ENCODE data around the gene B3GAT3. TPM values are rescaled to one million over a fixed set of nuclear protein-coding genes. Genes with fewer than 3 reads are reported as not detected.
A peak's percentile ranks its signal among the peaks of the same experiment; 100 is the strongest.
"Not testable (repeated sequence)": the region's sequence is repeated elsewhere in the genome, so short reads cannot be mapped to it uniquely, and the experiment has no call there.

The B3GAT3 gene
- total RNA-seq, 2 experiments from 2014 or later, result 63.0 to 64.8 TPM

DNA sequence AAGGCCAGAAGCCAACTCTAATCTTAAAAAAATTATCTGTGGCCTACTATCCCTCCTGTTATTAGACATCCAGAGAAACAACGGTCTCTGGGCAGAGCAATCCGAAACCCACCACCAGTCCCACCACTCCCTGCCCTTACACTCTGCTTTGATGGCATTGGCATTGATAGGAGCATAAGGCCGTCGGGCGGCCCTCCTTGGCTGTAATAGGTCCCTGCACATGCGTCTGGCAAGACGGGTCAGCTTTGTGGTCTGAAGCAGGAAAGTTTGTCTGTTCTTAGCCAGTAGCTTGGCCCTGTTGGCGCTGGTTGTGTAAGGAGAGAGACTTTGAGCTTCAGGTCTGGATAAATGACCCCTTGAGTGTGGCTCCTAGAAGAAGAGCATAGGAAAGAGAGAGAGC is 26.7 kb downstream of the B3GAT3 start:
- ChIA-PET POLR2A (interaction anchor here (0.6 to 1.7 kb wide), 5 partner anchors 25 to 128 kb away, joined by 3 to 5 read pairs (median 3); partner anchors contain the start of genes B3GAT3 and UQCC3), CTCF (interaction anchor here (0.8 to 4.7 kb wide), 3 partner anchors 26 to 75 kb away, joined by 3 to 23 read pairs (median 10); partner anchors contain the start of gene B3GAT3)
- Mint-ChIP-seq H3K27me3 (ENCODE audit: low read depth) (no peaks in the 10 kb centered on the region), H3K27ac (peak overlapping the region; percentile 5), H3K4me1 (ENCODE audit: low read depth) (peaks cover 74% of the 10 kb centered on the region), H3K4me3 (no peak overlapping the region), H3K9me3 (ENCODE audit: insufficient read depth) (no peaks in the 10 kb centered on the region), H3K36me3 (ENCODE audit: low read depth) (peaks cover 78% of the 10 kb centered on the region)
- ATAC-seq (no peak), DNase-seq (no peak)

DNA sequence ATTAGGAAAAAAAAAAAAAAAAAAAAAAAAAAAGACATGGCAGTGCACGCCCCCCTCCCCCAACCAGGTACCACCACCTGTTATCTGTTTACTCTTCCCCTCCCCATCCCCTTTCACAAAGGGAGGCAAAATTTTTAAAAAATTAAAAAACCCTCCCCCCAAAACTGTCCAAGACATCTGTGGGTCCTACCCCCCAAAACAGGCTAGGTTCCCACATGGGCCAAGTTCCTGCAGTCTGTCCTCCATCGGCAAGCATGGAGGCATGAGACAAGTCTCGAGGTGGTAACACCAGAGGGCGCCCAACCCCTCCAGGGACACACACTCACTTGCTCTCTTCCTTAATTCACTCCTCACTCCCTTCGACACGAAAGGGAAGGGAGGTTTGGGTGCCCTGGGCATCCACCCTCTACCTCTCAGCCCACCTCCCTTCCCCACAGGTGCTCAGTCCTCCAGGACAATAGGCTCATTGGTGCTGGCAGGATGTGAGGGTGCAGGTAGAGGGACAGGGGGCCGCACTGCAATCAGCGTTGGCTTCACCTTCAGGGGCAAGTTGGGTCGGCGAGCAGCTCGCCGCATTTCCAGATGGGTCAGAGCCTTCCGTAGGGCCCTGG is 28.2 kb downstream of the B3GAT3 start:
- peaks cover 69% of the 10 kb centered on the region for H3K36me3 Mint-ChIP-seq (ENCODE audit: low read depth)
- DNase-seq, result peak; percentile 90
- H3K9me3 Mint-ChIP-seq (ENCODE audit: insufficient read depth), result no peaks in the 10 kb centered on the region
- peaks cover 69% of the 10 kb centered on the region for H3K4me1 Mint-ChIP-seq (ENCODE audit: low read depth)
- peak; percentile 37 for ATAC-seq
- ChIA-PET CTCF (interaction anchor here (0.8 to 4.7 kb wide), 20 partner anchors 7 to 169 kb away, joined by 3 to 51 read pairs (median 10); partner anchors contain the start of genes B3GAT3, C11orf98, CSKMT and EEF1G), POLR2A (interaction anchor here (1.0 to 3.5 kb wide), 14 partner anchors 7 to 248 kb away, joined by 3 to 69 read pairs (median 20); partner anchors contain the start of genes B3GAT3, C11orf98, CSKMT and EEF1G)
- H3K4me3 Mint-ChIP-seq, result peak overlapping the region; percentile 58
- H3K27ac Mint-ChIP-seq, result peak overlapping the region; percentile 78
- H3K27me3 Mint-ChIP-seq (ENCODE audit: low read depth), result no peaks in the 10 kb centered on the region

DNA sequence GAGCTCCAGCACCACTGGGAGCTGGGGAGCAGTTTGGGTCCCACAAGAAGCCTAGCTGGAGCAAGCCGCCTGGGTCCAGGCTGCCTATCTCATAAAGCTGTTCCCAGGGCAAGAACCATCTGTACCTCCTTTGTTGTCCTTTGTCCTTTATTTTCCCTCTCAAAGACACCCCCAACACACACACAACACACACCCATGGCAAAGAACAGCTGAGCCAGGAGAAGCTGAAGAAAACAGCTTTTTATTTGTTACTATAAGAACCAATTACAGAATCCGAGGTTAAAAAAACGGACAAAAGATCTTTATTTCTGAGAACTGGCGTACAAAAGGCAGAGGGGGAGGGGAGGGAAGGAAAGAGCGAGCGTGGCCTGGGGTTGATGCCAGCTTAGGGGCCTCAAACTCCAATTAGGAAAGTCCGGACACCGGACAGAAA is 28.8 kb downstream of the B3GAT3 start:
- H3K4me3 Mint-ChIP-seq, result peak overlapping the region; percentile 20
- H3K4me1 Mint-ChIP-seq (ENCODE audit: low read depth), result peaks cover 63% of the 10 kb centered on the region
- POLR2A ChIA-PET, result interaction anchor here (1.0 to 3.5 kb wide), 12 partner anchors 8 to 248 kb away, joined by 3 to 69 read pairs (median 26); partner anchors contain the start of genes B3GAT3, C11orf98, CSKMT and EEF1G
- no peaks in the 10 kb centered on the region for H3K27me3 Mint-ChIP-seq (ENCODE audit: low read depth)
- CTCF ChIA-PET, result interaction anchor here (0.7 to 4.7 kb wide), 28 partner anchors 8 to 263 kb away, joined by 3 to 51 read pairs (median 7); partner anchors contain the start of genes B3GAT3, C11orf98, CSKMT and EEF1G
- no peaks in the 10 kb centered on the region for H3K9me3 Mint-ChIP-seq (ENCODE audit: insufficient read depth)
- H3K36me3 Mint-ChIP-seq (ENCODE audit: low read depth), result peaks cover 67% of the 10 kb centered on the region
- ATAC-seq, result no peak
- H3K27ac Mint-ChIP-seq, result peak overlapping the region; percentile 93
- no peak for DNase-seq

DNA sequence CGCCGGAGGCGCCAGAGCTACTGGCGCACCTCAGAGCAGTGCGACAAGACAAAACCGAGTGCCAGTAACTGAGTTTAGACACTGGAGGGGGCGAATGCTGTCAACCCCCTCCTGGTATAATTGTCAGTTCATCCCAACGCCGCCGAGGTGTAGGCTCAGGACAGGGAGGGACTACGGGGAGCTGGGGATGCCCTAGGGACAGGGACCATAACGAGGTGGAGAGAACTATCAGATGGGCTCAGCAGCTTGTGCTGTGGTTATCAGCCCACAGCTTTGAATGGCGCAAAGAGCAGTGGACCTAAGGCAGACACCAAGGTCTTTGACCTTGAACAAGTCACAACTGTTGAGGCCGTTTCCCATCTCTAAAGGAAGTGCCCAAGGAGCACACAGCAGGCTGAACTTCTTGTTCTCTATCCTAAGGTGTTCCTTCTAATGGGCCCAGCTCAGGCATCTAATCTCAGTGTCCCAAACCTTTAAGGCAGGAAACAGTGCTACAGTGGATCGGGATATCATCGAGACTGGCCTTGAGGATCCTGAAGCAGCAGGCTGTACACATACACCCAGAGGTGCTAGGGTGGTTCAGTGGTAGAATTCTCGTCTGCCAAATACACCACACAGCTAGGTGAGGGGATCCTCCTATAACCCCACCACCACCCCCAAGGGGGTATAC is 29.5 kb downstream of the B3GAT3 start:
- no peaks in the 10 kb centered on the region for H3K9me3 Mint-ChIP-seq (ENCODE audit: insufficient read depth)
- no peak for DNase-seq
- H3K4me3 Mint-ChIP-seq, result peak overlapping the region; percentile 91
- POLR2A ChIA-PET, result interaction anchor here (0.6 to 3.5 kb wide), 44 partner anchors 8 to 1638 kb away, joined by 3 to 69 read pairs (median 6); partner anchors contain the start of genes B3GAT3, C11orf98, CSKMT and DNAJC4
- no peaks in the 10 kb centered on the region for H3K27me3 Mint-ChIP-seq (ENCODE audit: low read depth)
- peaks cover 58% of the 10 kb centered on the region for H3K4me1 Mint-ChIP-seq (ENCODE audit: low read depth)
- CTCF ChIA-PET, result interaction anchor here (0.7 to 4.7 kb wide), 49 partner anchors 8 to 271 kb away, joined by 3 to 51 read pairs (median 5); partner anchors contain the start of genes B3GAT3, C11orf98, CSKMT and EEF1G
- H3K27ac Mint-ChIP-seq, result peak overlapping the region; percentile 93
- peak; percentile 7 for ATAC-seq
- peaks cover 64% of the 10 kb centered on the region for H3K36me3 Mint-ChIP-seq (ENCODE audit: low read depth)

DNA sequence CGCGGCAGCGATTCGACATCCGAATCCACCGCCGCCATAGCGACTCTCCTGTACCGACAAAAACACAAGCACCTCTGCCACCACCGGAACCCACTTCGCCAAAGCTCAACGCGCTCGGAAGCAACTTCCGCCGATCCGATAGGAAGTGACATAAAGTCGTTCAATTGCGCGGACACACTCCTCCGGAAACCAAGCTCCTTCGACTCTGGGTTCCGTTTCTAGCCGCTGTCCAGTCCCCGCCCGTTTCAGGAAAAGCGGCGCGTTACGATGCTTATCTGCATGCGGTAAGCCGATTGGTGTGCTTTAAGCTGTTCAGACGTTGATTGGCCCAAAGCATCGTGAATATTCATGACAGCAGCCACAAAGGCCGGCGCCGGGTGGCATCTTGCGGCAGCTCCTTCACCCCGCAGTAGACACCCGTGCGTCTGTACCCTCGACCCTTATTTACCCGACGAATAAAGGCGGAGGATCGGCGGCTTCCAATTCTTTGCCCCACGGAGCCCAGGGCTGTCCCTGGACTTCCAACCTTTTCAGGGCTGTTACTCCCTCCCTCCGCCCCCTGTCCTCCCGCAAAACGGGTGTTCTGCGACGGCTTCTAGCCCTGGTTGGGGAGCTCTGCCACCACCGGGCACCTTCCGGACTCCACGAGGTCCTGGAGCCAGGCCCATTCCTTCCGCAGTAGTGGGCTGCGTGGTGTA is 30.2 kb downstream of the B3GAT3 start, which contains the start of gene TUT1:
Gene TUT1, minus strand, starts transcription at position 76 of the 698 bp plus-strand sequence. Its CDS starts 38 bp downstream, at position 38.
- ChIA-PET CTCF (interaction anchor here (0.7 to 4.7 kb wide), 47 partner anchors 8 to 272 kb away, joined by 3 to 51 read pairs (median 5); partner anchors contain the start of genes B3GAT3, C11orf98, CSKMT and EEF1G), POLR2A (interaction anchor here (0.6 to 3.5 kb wide), 54 partner anchors 9 to 1638 kb away, joined by 3 to 69 read pairs (median 6); partner anchors contain the start of genes AHNAK, B3GAT3, C11orf98 and CSKMT)
- H3K36me3 Mint-ChIP-seq (ENCODE audit: low read depth), result peaks cover 59% of the 10 kb centered on the region
- no peaks in the 10 kb centered on the region for H3K27me3 Mint-ChIP-seq (ENCODE audit: low read depth)
- peak within 1 kb of the TSS; percentile 91 for H3K4me3 Mint-ChIP-seq
- peak within 1 kb of the TSS; percentile 93 for H3K27ac Mint-ChIP-seq
- H3K9me3 Mint-ChIP-seq (ENCODE audit: insufficient read depth), result no peaks in the 10 kb centered on the region
- H3K4me1 Mint-ChIP-seq (ENCODE audit: low read depth), result peaks cover 55% of the 10 kb centered on the region
- DNase-seq (peak; percentile 99), ATAC-seq (peak; percentile 88)

DNA sequence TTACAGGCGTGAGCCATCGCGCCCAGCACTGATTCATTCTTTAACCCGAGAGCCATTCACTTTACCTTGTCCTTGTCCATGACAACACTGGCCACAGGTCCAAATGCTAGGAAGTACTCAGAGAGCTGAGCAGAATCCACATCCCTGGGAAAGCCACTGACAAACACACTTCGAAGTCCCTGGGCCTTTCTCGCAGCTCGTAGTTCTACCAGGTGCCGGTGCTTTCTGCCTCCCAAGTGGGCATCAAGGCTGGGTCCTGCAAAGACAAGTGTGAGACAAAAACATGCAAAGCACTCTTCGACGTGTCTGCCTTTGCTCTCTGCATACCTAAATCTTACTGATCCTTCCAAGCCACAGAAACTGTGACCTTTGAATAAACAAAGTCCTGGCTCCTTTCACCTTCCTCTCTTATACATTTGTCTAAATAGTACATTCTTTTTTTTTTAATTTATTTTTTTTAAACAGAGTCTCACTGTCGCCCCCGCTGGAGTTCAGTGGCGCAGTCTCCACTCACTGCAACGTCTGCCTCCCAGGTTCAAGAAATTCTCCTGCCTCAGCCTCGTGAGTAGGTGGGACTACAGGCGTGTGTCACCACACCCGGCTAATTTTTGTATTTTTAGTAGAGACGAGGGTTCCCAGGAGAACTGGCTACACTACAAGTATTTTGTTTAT is 32.7 kb downstream of the B3GAT3 start:
- peaks cover 40% of the 10 kb centered on the region for H3K36me3 Mint-ChIP-seq (ENCODE audit: low read depth)
- CTCF ChIA-PET, result interaction anchor here (0.8 to 1.3 kb wide), 3 partner anchors 12 to 164 kb away, joined by 3 to 6 read pairs (median 6); partner anchors contain the start of gene MTA2
- H3K4me1 Mint-ChIP-seq (ENCODE audit: low read depth), result peaks cover 39% of the 10 kb centered on the region
- H3K27me3 Mint-ChIP-seq (ENCODE audit: low read depth), result no peaks in the 10 kb centered on the region
- no peak for DNase-seq
- POLR2A ChIA-PET, result interaction anchor here (0.6 to 1.5 kb wide), 4 partner anchors 15 to 252 kb away, joined by 3 to 5 read pairs (median 4); partner anchors contain the start of gene EEF1G
- H3K9me3 Mint-ChIP-seq (ENCODE audit: insufficient read depth), result no peaks in the 10 kb centered on the region
- H3K4me3 Mint-ChIP-seq, result no peak overlapping the region
- ATAC-seq, result no peak
- H3K27ac Mint-ChIP-seq, result no peak overlapping the region

DNA sequence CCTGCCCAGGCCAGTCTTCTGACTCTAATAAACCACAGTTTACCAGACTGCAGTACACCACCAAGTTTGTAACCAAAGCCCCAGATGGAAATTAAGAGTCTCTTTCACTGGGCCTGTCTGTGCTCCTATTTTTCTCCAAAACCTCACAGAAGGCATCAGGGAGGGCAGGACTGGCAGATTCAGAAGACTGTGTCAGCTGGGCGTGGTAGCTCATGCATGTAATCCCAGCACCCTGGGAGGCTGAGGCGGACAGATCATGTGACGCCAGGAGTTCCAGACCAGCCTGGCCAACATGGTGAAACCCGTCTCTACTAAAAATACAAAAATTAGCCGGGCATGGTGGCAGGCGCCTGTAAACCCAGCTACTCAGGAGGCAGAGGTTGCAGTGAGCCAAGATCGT is 36.4 kb downstream of the B3GAT3 start:
- H3K27me3 Mint-ChIP-seq (ENCODE audit: low read depth); ATAC-seq; H3K9me3 Mint-ChIP-seq (ENCODE audit: insufficient read depth); H3K27ac Mint-ChIP-seq; H3K4me3 Mint-ChIP-seq; DNase-seq: not testable (repeated sequence)
- ChIA-PET POLR2A (interaction anchor here (0.7 to 1.1 kb wide), 2 partner anchors 10 to 15 kb away, joined by 3 to 5 read pairs; no protein-coding TSS in a partner anchor), CTCF (interaction anchor here (1.1 to 2.5 kb wide), 3 partner anchors 9 to 160 kb away, joined by 3 to 7 read pairs (median 6); no protein-coding TSS in a partner anchor)
- H3K36me3 Mint-ChIP-seq (ENCODE audit: low read depth), result peaks cover 34% of the 10 kb centered on the region
- peaks cover 10% of the 10 kb centered on the region for H3K4me1 Mint-ChIP-seq (ENCODE audit: low read depth)

DNA sequence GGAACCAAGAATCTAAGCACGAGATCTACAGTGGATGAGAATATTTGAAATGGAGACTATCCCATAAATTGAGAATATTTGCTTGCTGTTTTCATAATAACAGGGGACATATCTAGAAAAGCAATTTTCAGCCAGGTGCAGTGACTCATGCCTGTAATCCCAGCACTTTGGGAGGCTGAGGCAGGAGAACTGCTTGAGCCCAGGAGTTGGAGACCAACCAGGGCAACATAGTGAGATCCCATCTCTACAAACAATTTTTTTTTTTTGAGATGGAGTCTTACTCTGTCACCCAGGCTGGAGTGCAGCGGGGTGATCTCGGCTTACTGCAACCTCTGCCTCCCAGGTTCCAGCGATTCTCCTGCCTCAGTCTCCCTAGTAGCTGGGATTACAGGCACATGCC is 40.1 kb downstream of the B3GAT3 start:
- not testable (repeated sequence) for H3K4me1 Mint-ChIP-seq (ENCODE audit: low read depth); H3K27ac Mint-ChIP-seq; DNase-seq; H3K4me3 Mint-ChIP-seq; ATAC-seq; H3K27me3 Mint-ChIP-seq (ENCODE audit: low read depth); H3K9me3 Mint-ChIP-seq (ENCODE audit: insufficient read depth)
- ChIA-PET CTCF (interaction anchor here (1.0 to 1.3 kb wide), 2 partner anchors 9 to 752 kb away, joined by 3 read pairs; partner anchors contain the start of gene TUT1), POLR2A (interaction anchor here (2.2 kb wide), 1 partner anchor 10 kb away, joined by 10 read pairs; the partner anchor contains the start of gene TUT1)
- H3K36me3 Mint-ChIP-seq (ENCODE audit: low read depth), result peaks cover 33% of the 10 kb centered on the region

DNA sequence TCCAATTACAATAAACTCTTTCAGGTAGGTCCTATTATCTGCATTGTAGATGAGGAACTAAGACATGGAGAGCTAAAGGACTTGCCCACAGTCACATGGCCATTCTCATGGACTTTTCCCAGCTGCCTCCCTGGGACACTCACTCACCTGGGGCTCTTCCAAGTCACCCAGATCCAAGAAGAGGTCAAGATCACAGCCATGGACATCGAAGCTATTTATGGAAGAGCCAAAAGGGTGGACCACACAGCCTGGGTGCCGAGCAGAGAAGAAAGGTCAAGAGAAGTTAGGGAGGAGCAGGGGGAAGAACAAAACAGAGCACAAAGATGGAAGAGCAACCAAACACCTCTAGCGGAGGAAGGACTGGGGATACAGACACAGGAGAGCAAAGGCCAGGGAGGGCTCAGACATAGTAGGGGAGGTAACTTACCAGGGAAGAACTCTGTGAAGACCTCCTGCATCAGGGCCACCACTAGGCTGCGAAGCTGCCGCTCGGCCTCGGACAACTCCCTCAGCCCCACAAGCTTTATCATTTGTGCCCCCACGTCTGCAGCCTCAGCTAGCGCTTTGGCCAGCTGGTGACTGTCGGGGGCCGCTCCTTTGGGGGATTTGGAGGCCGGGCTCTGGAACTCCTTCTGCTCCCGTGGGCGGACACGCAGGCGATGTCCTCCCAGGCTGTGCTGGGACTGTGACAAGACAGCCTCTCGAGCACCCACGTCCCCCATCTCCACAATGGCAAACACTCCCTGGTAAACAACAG is 40.6 kb downstream of the B3GAT3 start:
- Mint-ChIP-seq H3K4me1 (ENCODE audit: low read depth) (peaks cover 2% of the 10 kb centered on the region), H3K36me3 (ENCODE audit: low read depth) (peaks cover 36% of the 10 kb centered on the region), H3K27ac (no peak overlapping the region), H3K4me3 (no peak overlapping the region), H3K27me3 (ENCODE audit: low read depth) (no peaks in the 10 kb centered on the region), H3K9me3 (ENCODE audit: insufficient read depth) (no peaks in the 10 kb centered on the region)
- ChIA-PET POLR2A (interaction anchor here (2.2 kb wide), 1 partner anchor 10 kb away, joined by 10 read pairs; the partner anchor contains the start of gene TUT1), CTCF (interaction anchor here (1.0 to 1.3 kb wide), 2 partner anchors 10 to 752 kb away, joined by 3 read pairs; partner anchors contain the start of gene TUT1)
- DNase-seq (no peak), ATAC-seq (no peak)

Measured in activated CD8-positive, alpha-beta T cell treated with anti-CD3 and anti-CD28 coated beads, Interleukin-2, amount 10 ng/mL, durations not matched to agents 7 days and 5 days (primary cell).